ENCODE results near the gene MGMT. TPM values are rescaled to one million over a fixed set of nuclear protein-coding genes. Genes with fewer than 3 reads are reported as not detected.

Gene MGMT
- total RNA-seq, 4 donors from 2014 or later = 16.5 to 37.5 (median 32.1) TPM

GRCh38 chr10:129448539-129448938 is 18.5 kb upstream of the MGMT start:
- H3K9me3 ChIP-seq = peaks cover 0 to 6% (median 0%) of the 10 kb centered on the region in 3 donors
- WGBS, 2 donors (ENCODE audit: low coverage in 1 of 2) = 88 to 100% methylated on average over 2 to 5 of the region's 5 CpGs
- H3K4me1 ChIP-seq = no peaks in the 10 kb centered on the region
- H3K36me3 ChIP-seq = no peaks in the 10 kb centered on the region
- ATAC-seq = no peak
- H3K27me3 ChIP-seq = peaks cover 19% of the 10 kb centered on the region
- TF ChIP-seq POLR2AphosphoS5 (IDR thresholded peaks at IDR 0.05) (no peak), EP300 (IDR thresholded peaks at IDR 0.05) (no peak), POLR2A (IDR thresholded peaks at IDR 0.05) (no peak), CTCF (IDR thresholded peaks at IDR 0.05) (no peak)
- no peak overlapping the region for H3K27ac ChIP-seq
- H3K4me3 ChIP-seq = no peak overlapping the region

GRCh38 chr10:129449893-129450292 is 17.1 kb upstream of the MGMT start:
- no peaks in the 10 kb centered on the region for H3K36me3 ChIP-seq
- H3K4me1 ChIP-seq = no peaks in the 10 kb centered on the region
- ATAC-seq = no peak
- 64 to 100% methylated on average over 1 to 2 of the region's 2 CpGs for WGBS, 2 donors (ENCODE audit: low coverage in 1 of 2)
- H3K27ac ChIP-seq = no peak overlapping the region
- H3K4me3 ChIP-seq = no peak overlapping the region
- peaks cover 32% of the 10 kb centered on the region for H3K27me3 ChIP-seq
- H3K9me3 ChIP-seq = peaks cover 0 to 6% (median 0%) of the 10 kb centered on the region in 3 donors
- no peak for TF ChIP-seq CTCF (IDR thresholded peaks at IDR 0.05)
- no peak for TF ChIP-seq POLR2AphosphoS5 (IDR thresholded peaks at IDR 0.05)
- no peak for TF ChIP-seq POLR2A (IDR thresholded peaks at IDR 0.05)

GRCh38 chr10:129450391-129450790 is 16.6 kb upstream of the MGMT start:
- Histone ChIP-seq H3K36me3 (no peaks in the 10 kb centered on the region), H3K9me3 (peaks cover 0 to 6% (median 0%) of the 10 kb centered on the region in 3 donors), H3K4me3 (no peak overlapping the region), H3K27me3 (peaks cover 37% of the 10 kb centered on the region), H3K27ac (no peak overlapping the region), H3K4me1 (no peaks in the 10 kb centered on the region)
- no peak for ATAC-seq
- TF ChIP-seq POLR2A (IDR thresholded peaks at IDR 0.05) (no peak), CTCF (IDR thresholded peaks at IDR 0.05) (no peak), EP300 (IDR thresholded peaks at IDR 0.05) (no peak), POLR2AphosphoS5 (IDR thresholded peaks at IDR 0.05) (no peak)
- WGBS, 2 donors (ENCODE audit: low coverage in 1 of 2) = 85 to 86% methylated on average over 3 of the region's 3 CpGs

GRCh38 chr10:129455625-129456024 is 11.4 kb upstream of the MGMT start:
- ATAC-seq = no peak
- peaks cover 56% of the 10 kb centered on the region for H3K27me3 ChIP-seq
- WGBS, 2 donors (ENCODE audit: low coverage in 1 of 2) = 46 to 49% methylated on average over 2 to 6 of the region's 6 CpGs

More at GRCh38 chr10:129455625-129456024, 11.4 kb upstream of the MGMT start:
- TF ChIP-seq CTCF (IDR thresholded peaks at IDR 0.05) (no peak), POLR2AphosphoS5 (IDR thresholded peaks at IDR 0.05) (no peak), POLR2A (IDR thresholded peaks at IDR 0.05) (no peak), EP300 (IDR thresholded peaks at IDR 0.05) (no peak)
- Histone ChIP-seq H3K4me3 (no peak overlapping the region), H3K36me3 (no peaks in the 10 kb centered on the region), H3K27ac (no peak overlapping the region), H3K4me1 (no peaks in the 10 kb centered on the region), H3K9me3 (peaks cover 0 to 6% (median 0%) of the 10 kb centered on the region in 3 donors)
